ENCODE results near the gene S1PR1.

GRCh38 chr1:101253976-101254674 is 17.3 kb downstream of the S1PR1 start:
- TF ChIP-seq CTCF (IDR thresholded peaks at IDR 0.05) (no peak), EP300 (IDR thresholded peaks at IDR 0.05) (no peak), POLR2A (IDR thresholded peaks at IDR 0.05) (no peak), POLR2AphosphoS5 (IDR thresholded peaks at IDR 0.05) (no peak)

All from suprapubic skin (tissue), 4 donors.